GM12878 (cell line): ENCODE data around the gene FANCD2OS. TPM values are rescaled to one million over a fixed set of nuclear protein-coding genes. Genes with fewer than 3 reads are reported as not detected.

Experiments
- ATAC-seq: fragments of 200-7000 bp; cut with Tn5 transposase; 3 replicates; pipeline ENCODE4 v1.9.1; 2020; ENCODE audit warnings: mild to moderate bottlenecking, moderate library complexity
- BruUV-seq: library from RNA; stranded (reverse); fragments of 400-500 nt; replicated peaks from 2 replicates; lab custom pipeline; 2021; lab: Mats Ljungman, UMichigan
- CTCF ChIA-PET: fragments of 300-600 bp; sonication (Branson Sonifier 250); formaldehyde crosslinking; extraction: SDS; loops from one replicate; lab custom pipeline; 2021; ENCODE audit warnings: inconsistent platforms; lab: Yijun Ruan, JAX
- POLR2A ChIA-PET: fragments of 350-600 bp; formaldehyde crosslinking; extraction: SDS; loops from one replicate; lab custom pipeline; 2021; ENCODE audit warnings: inconsistent platforms; lab: Charles Lee
- RAD21 ChIA-PET: fragments of 300-600 bp; sonication (Branson Sonifier 250); formaldehyde crosslinking; loops from one replicate; lab custom pipeline; 2023; ENCODE audit warnings: antibody characterized with exemption; ENCODE audit not compliant: unreplicated experiment; lab: Charles Lee
- SMC1A ChIA-PET: fragments of 300-600 bp; sonication (Branson Sonifier 250); formaldehyde crosslinking; loops from one replicate; lab custom pipeline; 2023; ENCODE audit not compliant: unreplicated experiment, uncharacterized antibody; lab: Charles Lee
- DNase-seq: peaks from one replicate; pipeline ENCODE4 v3.0.0-alpha.2; 2011; ENCODE audit warnings: low read depth, low spot score
- FAIRE-seq: peaks from 3 replicates; lab custom pipeline; 2011; peaks lifted over from hg19 to GRCh38; lab: Jason Lieb, UNC
- H2AFZ ChIP-seq: 2 replicates; pipeline ENCODE4 v1.6.0; 2011; ENCODE audit warnings: low read depth, low read length, control low read depth; ENCODE audit not compliant: control insufficient read depth
- H3K27ac ChIP-seq: 2 replicates; pipeline ENCODE4 v1.5.1; 2011; ENCODE audit warnings: control low read depth; ENCODE audit not compliant: control insufficient read depth, insufficient read depth
- H3K27me3 ChIP-seq, 2 experiments: replicated peaks in 1 of 2; 2 replicates each; pipeline versions ENCODE4 v1.6.0 to v1.6.1; 2011; ENCODE audit warnings: low read length in 1 of 2; ENCODE audit not compliant: control insufficient read depth in 2 of 2, insufficient read depth in 2 of 2
- H3K36me3 ChIP-seq, 2 experiments: 2 replicates each; pipeline ENCODE4 v1.5.1; 2011; ENCODE audit warnings: low read length in 1 of 2; ENCODE audit not compliant: control insufficient read depth in 2 of 2, insufficient read depth in 2 of 2
- H3K4me1 ChIP-seq: 2 replicates; pipeline ENCODE4 v1.6.1; 2011; ENCODE audit warnings: mild to moderate bottlenecking, low read length, moderate library complexity, mixed read lengths; ENCODE audit not compliant: control insufficient read depth, insufficient read depth
- H3K4me2 ChIP-seq: 2 replicates; pipeline ENCODE4 v1.6.0; 2011; ENCODE audit warnings: control low read depth; ENCODE audit not compliant: control insufficient read depth, insufficient read depth
- H3K4me3 ChIP-seq: fragments of 200-600 bp; sonication (generic); 2 replicates; pipeline ENCODE4 v1.5.1; 2016
- H3K79me2 ChIP-seq: 2 replicates; pipeline ENCODE4 v1.6.0; 2011; ENCODE audit warnings: low read length; ENCODE audit not compliant: control insufficient read depth, insufficient read depth
- H3K9ac ChIP-seq: 2 replicates; pipeline ENCODE4 v1.8.0; 2011; ENCODE audit warnings: low read length, control low read depth, mixed read lengths; ENCODE audit not compliant: control insufficient read depth, insufficient read depth
- H3K9me3 ChIP-seq: replicated peaks from 3 replicates; pipeline ENCODE4 v1.5.1; 2011; ENCODE audit warnings: mild to moderate bottlenecking, low read length; ENCODE audit not compliant: control insufficient read depth, insufficient read depth
- H4K20me1 ChIP-seq: 2 replicates; pipeline ENCODE4 v1.6.0; 2011; ENCODE audit not compliant: control insufficient read depth, insufficient read depth
- FOXM1 ChIP-seq: IDR thresholded peaks from 2 replicates; pipeline ENCODE4 v1.6.1; 2012; ENCODE audit warnings: low read depth, mild to moderate bottlenecking, inconsistent platforms, low read length, moderate library complexity
- KLF5 ChIP-seq: fragments of 450-650 bp; IDR thresholded peaks from 2 replicates; pipeline ENCODE4 v1.6.1; 2014; ENCODE audit warnings: mild to moderate bottlenecking; ENCODE audit not compliant: partially characterized antibody
- LARP7 ChIP-seq: fragments of 450-650 bp; IDR thresholded peaks from 2 replicates; pipeline ENCODE4 v1.6.1; 2017; ENCODE audit warnings: mild to moderate bottlenecking
- MTA3 ChIP-seq: IDR thresholded peaks from 2 replicates; pipeline ENCODE4 v1.6.1; 2012; ENCODE audit warnings: low read length, inconsistent platforms, borderline replicate concordance
- NFIC ChIP-seq: IDR thresholded peaks from 2 replicates; pipeline ENCODE4 v1.6.1; 2012; ENCODE audit warnings: low read depth, mild to moderate bottlenecking, inconsistent platforms, low read length, moderate library complexity
- SMARCA5 ChIP-seq: fragments of 450-650 bp; IDR thresholded peaks from 2 replicates; pipeline ENCODE4 v1.6.1; 2017; ENCODE audit warnings: mild to moderate bottlenecking
- SREBF2 ChIP-seq: IDR thresholded peaks from 2 replicates; pipeline ENCODE4 v1.6.1; 2012; ENCODE audit warnings: mild to moderate bottlenecking, low read length
- WGBS: methylation state at CpG from one replicate; pipeline ENCODE4 v1.1.6; 2016; ENCODE audit warnings: low lambda C conversion rate; ENCODE audit not compliant: insufficient replicate concordance, insufficient coverage; ENCODE audit errors: missing lambda C conversion rate; 5-methylcytosine and 5-hydroxymethylcytosine counted together
- in situ Hi-C: fragments of 300-500 bp; cut with MboI; formaldehyde crosslinking; loops from 9 replicates; pipeline ENCODE4 v1.14.3; 2018; ENCODE audit warnings: mixed read lengths
- intact Hi-C: fragments of 100-400 bp; cut with micrococcal nuclease; formaldehyde crosslinking; loops from one replicate; pipeline ENCODE4 v1.14.2; 2022; ENCODE audit not compliant: unreplicated experiment
- polyA plus RNA-seq, 11 experiments: library from polyadenylated mRNA; depleted of rRNA in 4 of 11; unstranded in 6 of 11; stranded (reverse) in 5 of 11; fragments of >200 nt; fragmentation: Nextera tagmentation in 4 of 11; fragmentation: Illumina TruSeq in 1 of 11; extraction: Ambion mirVana in 4 of 11; extraction: Trizol in 1 of 11; gene quantifications; 1 replicate in 1 of 11; 2 replicates in 10 of 11; pipeline versions ENCODE4 v1.2.1 to v1.2.3, GENCODE V29; 2011 to 2016; ENCODE audit warnings: inconsistent platforms in 2 of 11, missing spikeins in 2 of 11, low read depth in 1 of 11
- total RNA-seq, 4 experiments: library from RNA; depleted of rRNA in 3 of 4; stranded (reverse); fragments of >200 nt in 3 of 4; fragmentation: Illumina TruSeq in 1 of 4; extraction: Trizol in 1 of 4; gene quantifications; 2 replicates each; pipeline versions ENCODE4 v1.2.1 to v1.2.3, GENCODE V29; 2013 to 2021
- TF ChIP-seq, protein P1 (sequence below): IDR thresholded peaks from 2 replicates; pipeline ENCODE4 v1.6.1; 2012; ENCODE audit warnings: improper control_type of control experiment, low read depth, low read length; ENCODE audit not compliant: insufficient replicate concordance

FANCD2OS gene
- total and polyA plus RNA-seq, 10 of the 15 experiments (the other 5 are each of a cell fraction or from before 2014, with no cell fraction given), result 0.38 to 0.42 TPM; not detected in 8

DNA sequence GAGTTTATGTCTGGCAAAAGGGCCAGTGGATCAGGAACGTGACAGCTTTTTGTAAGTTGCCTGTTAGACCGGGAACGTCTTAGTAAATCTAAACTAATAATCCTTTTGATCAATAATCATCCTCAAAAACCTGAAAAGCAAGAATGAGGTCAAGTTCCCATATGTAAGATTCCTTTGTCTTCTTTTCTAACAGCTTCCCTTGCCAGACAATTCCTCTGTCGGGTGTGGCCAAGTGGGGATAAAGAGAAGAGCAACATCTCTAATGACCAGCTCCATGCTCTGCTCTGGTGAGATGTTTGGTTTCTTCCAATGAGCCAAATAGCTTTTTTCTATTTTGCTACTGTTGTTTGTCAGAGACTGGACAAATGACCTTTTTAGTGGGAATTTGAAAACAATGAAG is 19.8 kb downstream of the FANCD2OS start:
- FAIRE-seq, result no peak
- POLR2A ChIA-PET, result no interaction called here
- intact Hi-C loops (no loop called here), in situ Hi-C loops (no loop called here)
- H3K4me3 ChIP-seq, result no peak overlapping the region
- H3K4me1 ChIP-seq, result no peaks in the 10 kb centered on the region
- 100% methylated on average over 4 of the region's 4 CpGs for WGBS
- ATAC-seq, result no peak
- no peaks in the 10 kb centered on the region for H3K9me3 ChIP-seq
- no TSS peak for BruUV-seq
- H3K79me2 ChIP-seq, result no peaks in the 10 kb centered on the region
- no peaks in the 10 kb centered on the region for H3K27me3 ChIP-seq
- H2AFZ ChIP-seq, result no peak overlapping the region
- H3K4me2 ChIP-seq, result no peak overlapping the region
- SMC1A ChIA-PET, result interaction anchor here (1.3 kb wide), 1 partner anchor 10 kb away, joined by 3 read pairs; no protein-coding TSS in a partner anchor
- peaks cover 8 to 10% of the 10 kb centered on the region in 2 experiments for H3K36me3 ChIP-seq
- DNase-seq, result no peak
- H4K20me1 ChIP-seq, result no peaks in the 10 kb centered on the region
- no peak overlapping the region for H3K9ac ChIP-seq
- CTCF ChIA-PET, result interaction anchor here (1.6 kb wide), 1 partner anchor 175 kb away, joined by 3 read pairs; no protein-coding TSS in a partner anchor
- RAD21 ChIA-PET, result no interaction called here
- TF ChIP-seq NFIC (no peak), FOXM1 (no peak), SREBF2 (no peak), SMARCA5 (no peak), LARP7 (no peak), MTA3 (no peak), KLF5 (no peak)
- TF ChIP-seq, protein P1, sequence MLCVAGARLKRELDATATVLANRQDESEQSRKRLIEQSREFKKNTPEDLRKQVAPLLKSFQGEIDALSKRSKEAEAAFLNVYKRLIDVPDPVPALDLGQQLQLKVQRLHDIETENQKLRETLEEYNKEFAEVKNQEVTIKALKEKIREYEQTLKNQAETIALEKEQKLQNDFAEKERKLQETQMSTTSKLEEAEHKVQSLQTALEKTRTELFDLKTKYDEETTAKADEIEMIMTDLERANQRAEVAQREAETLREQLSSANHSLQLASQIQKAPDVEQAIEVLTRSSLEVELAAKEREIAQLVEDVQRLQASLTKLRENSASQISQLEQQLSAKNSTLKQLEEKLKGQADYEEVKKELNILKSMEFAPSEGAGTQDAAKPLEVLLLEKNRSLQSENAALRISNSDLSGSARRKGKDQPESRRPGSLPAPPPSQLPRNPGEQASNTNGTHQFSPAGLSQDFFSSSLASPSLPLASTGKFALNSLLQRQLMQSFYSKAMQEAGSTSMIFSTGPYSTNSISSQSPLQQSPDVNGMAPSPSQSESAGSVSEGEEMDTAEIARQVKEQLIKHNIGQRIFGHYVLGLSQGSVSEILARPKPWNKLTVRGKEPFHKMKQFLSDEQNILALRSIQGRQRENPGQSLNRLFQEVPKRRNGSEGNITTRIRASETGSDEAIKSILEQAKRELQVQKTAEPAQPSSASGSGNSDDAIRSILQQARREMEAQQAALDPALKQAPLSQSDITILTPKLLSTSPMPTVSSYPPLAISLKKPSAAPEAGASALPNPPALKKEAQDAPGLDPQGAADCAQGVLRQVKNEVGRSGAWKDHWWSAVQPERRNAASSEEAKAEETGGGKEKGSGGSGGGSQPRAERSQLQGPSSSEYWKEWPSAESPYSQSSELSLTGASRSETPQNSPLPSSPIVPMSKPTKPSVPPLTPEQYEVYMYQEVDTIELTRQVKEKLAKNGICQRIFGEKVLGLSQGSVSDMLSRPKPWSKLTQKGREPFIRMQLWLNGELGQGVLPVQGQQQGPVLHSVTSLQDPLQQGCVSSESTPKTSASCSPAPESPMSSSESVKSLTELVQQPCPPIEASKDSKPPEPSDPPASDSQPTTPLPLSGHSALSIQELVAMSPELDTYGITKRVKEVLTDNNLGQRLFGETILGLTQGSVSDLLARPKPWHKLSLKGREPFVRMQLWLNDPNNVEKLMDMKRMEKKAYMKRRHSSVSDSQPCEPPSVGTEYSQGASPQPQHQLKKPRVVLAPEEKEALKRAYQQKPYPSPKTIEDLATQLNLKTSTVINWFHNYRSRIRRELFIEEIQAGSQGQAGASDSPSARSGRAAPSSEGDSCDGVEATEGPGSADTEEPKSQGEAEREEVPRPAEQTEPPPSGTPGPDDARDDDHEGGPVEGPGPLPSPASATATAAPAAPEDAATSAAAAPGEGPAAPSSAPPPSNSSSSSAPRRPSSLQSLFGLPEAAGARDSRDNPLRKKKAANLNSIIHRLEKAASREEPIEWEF, result no peak
- H3K27ac ChIP-seq, result no peak overlapping the region
